GM23338 (cell line): ENCODE results near the gene CNTNAP2. TPM values are rescaled to one million over a fixed set of nuclear protein-coding genes. Genes with fewer than 3 reads are reported as not detected.

Source experiments
- ATAC-seq: fragments of 200-7000 bp; cut with Tn5 transposase; 3 replicates; pipeline ENCODE4 v1.9.1; 2020
- DNase-seq: peaks from one replicate; pipeline ENCODE4 v3.0.0-alpha.2; 2015; ENCODE audit warnings: low spot score
- H2AFZ ChIP-seq: fragments of 200-600 bp; sonication (generic); 2 replicates; pipeline ENCODE4 v1.8.0; 2016; ENCODE audit warnings: antibody characterized with exemption, mild to moderate bottlenecking, moderate library complexity
- H3F3A ChIP-seq: fragments of 200-600 bp; sonication (generic); replicated peaks from 2 replicates; pipeline ENCODE4 v1.8.0; 2017; ENCODE audit warnings: antibody characterized with exemption, mixed run types, low read depth
- H3K27ac ChIP-seq: fragments of 200-600 bp; sonication (generic); 2 replicates; pipeline ENCODE4 v1.6.1; 2016; ENCODE audit warnings: low read depth
- H3K27me3 ChIP-seq: fragments of 200-600 bp; sonication (generic); 2 replicates; pipeline ENCODE4 v1.8.0; 2016; ENCODE audit warnings: mild to moderate bottlenecking, mixed run types, moderate library complexity; ENCODE audit not compliant: insufficient read depth
- H3K36me3 ChIP-seq: fragments of 200-600 bp; sonication (generic); 2 replicates; pipeline ENCODE4 v1.8.0; 2016; ENCODE audit warnings: mild to moderate bottlenecking; ENCODE audit not compliant: insufficient read depth
- H3K4me1 ChIP-seq: fragments of 200-600 bp; sonication (generic); 2 replicates; pipeline ENCODE4 v1.8.0; 2016; ENCODE audit warnings: mild to moderate bottlenecking, moderate library complexity; ENCODE audit not compliant: insufficient read depth
- H3K4me2 ChIP-seq: fragments of 200-600 bp; sonication (generic); 2 replicates; pipeline ENCODE4 v1.7.1; 2017; ENCODE audit warnings: mixed run types
- H3K4me3 ChIP-seq: fragments of 200-600 bp; sonication (generic); 2 replicates; pipeline ENCODE4 v1.6.1; 2016; ENCODE audit warnings: mixed run types
- H3K79me2 ChIP-seq: fragments of 200-600 bp; sonication (generic); replicated peaks from 2 replicates; pipeline ENCODE4 v1.8.0; 2017; ENCODE audit warnings: mild to moderate bottlenecking; ENCODE audit not compliant: insufficient read depth
- H3K9me2 ChIP-seq: fragments of 200-600 bp; sonication (generic); 2 replicates; pipeline ENCODE4 v1.8.0; 2017; ENCODE audit not compliant: insufficient read depth
- H4K20me1 ChIP-seq: fragments of 200-600 bp; sonication (generic); replicated peaks from 2 replicates; pipeline ENCODE4 v1.8.0; 2017; ENCODE audit warnings: mild to moderate bottlenecking; ENCODE audit not compliant: insufficient read depth
- H3K27ac Mint-ChIP-seq: 2 replicates; pipeline ENCODE4 v1.8.0; 2020; ENCODE audit warnings: inconsistent platforms, mild to moderate bottlenecking, moderate library complexity, mixed read lengths
- H3K27me3 Mint-ChIP-seq: 3 replicates; pipeline ENCODE4 v1.8.0; 2022; ENCODE audit warnings: low read depth, mild to moderate bottlenecking, moderate library complexity, mixed read lengths, inconsistent platforms; ENCODE audit not compliant: insufficient read depth, poor library complexity
- H3K36me3 Mint-ChIP-seq: 3 replicates; pipeline ENCODE4 v1.8.0; 2021; ENCODE audit warnings: low read depth, mild to moderate bottlenecking, inconsistent platforms, moderate library complexity, mixed read lengths
- H3K4me1 Mint-ChIP-seq: 3 replicates; pipeline ENCODE4 v1.8.0; 2020; ENCODE audit warnings: mild to moderate bottlenecking, inconsistent platforms, mixed read lengths
- H3K4me3 Mint-ChIP-seq: 3 replicates; pipeline ENCODE4 v1.8.0; 2021; ENCODE audit warnings: moderate library complexity, mild to moderate bottlenecking, inconsistent platforms, mixed read lengths
- H3K9me3 Mint-ChIP-seq: 3 replicates; pipeline ENCODE4 v1.8.0; 2020; ENCODE audit warnings: moderate library complexity, mild to moderate bottlenecking, inconsistent platforms, mixed read lengths
- CREB1 ChIP-seq: fragments of 250-450 bp; sonication (Bioruptor Pico); IDR thresholded peaks from 2 replicates; pipeline ENCODE4 v1.5.0; 2020; ENCODE audit warnings: low read depth, mild to moderate bottlenecking, moderate library complexity
- EZH2 ChIP-seq: fragments of 200-600 bp; sonication (generic); IDR thresholded peaks from one replicate; pipeline ENCODE4 v1.8.0; 2017; ENCODE audit warnings: antibody characterized with exemption, mild to moderate bottlenecking, low read depth; ENCODE audit not compliant: unreplicated experiment
- NANOG ChIP-seq: IDR thresholded peaks from 2 replicates; pipeline ENCODE4 v1.6.1; 2016; ENCODE audit warnings: antibody characterized with exemption, borderline replicate concordance
- POLR2AphosphoS5 ChIP-seq: IDR thresholded peaks from 2 replicates; pipeline ENCODE4 v1.6.1; 2016; ENCODE audit warnings: antibody characterized with exemption, low read depth
- ZNF462 ChIP-seq: fragments of 250-450 bp; sonication (Bioruptor Pico); IDR thresholded peaks from 2 replicates; pipeline ENCODE4 v1.5.0; 2020; ENCODE audit warnings: mild to moderate bottlenecking, moderate library complexity
- polyA plus RNA-seq: library from polyadenylated mRNA; unstranded; fragments of >200 nt; fragmentation: Nextera tagmentation; extraction: Ambion mirVana; gene quantifications from 2 replicates; pipeline ENCODE4 v1.2.1, GENCODE V29; 2016
- total RNA-seq: library from RNA; depleted of rRNA; stranded (reverse); fragments of >200 nt; shearing (Covaris generic); gene quantifications from 2 replicates; pipeline ENCODE4 v1.2.3, GENCODE V29; 2014

Gene CNTNAP2
- total and polyA plus RNA-seq, 2 experiments from 2014 or later, result 38.2 to 61.3 TPM

- TF ChIP-seq ZNF462 (CRISPR knock-in tag) (no peak), CREB1 (CRISPR knock-in tag) (no peak), NANOG (no peak), POLR2AphosphoS5 (no peak)
Measured at GRCh38 chr7:147579148-147579547, 1462.5 kb downstream of the CNTNAP2 start (continued).

- ATAC-seq (peak; percentile 68), DNase-seq (no peak)
- Mint-ChIP-seq H3K4me1 (peaks cover 24% of the 10 kb centered on the region), H3K27me3 (no peaks in the 10 kb centered on the region), H3K4me3 (no peak overlapping the region), H3K36me3 (no peaks in the 10 kb centered on the region), H3K27ac (no peak overlapping the region), H3K9me3 (peaks cover 16% of the 10 kb centered on the region)
- H3K27me3 ChIP-seq, result no peaks in the 10 kb centered on the region
- H3K79me2 ChIP-seq, result no peaks in the 10 kb centered on the region
- no peaks in the 10 kb centered on the region for H3K9me2 ChIP-seq
- no peak for TF ChIP-seq EZH2
- 0 out of 2 replicates have a peak, but pooled peaks have one; percentile 26 for TF ChIP-seq ZNF462 (CRISPR knock-in tag)
- no peaks in the 10 kb centered on the region for H3K36me3 ChIP-seq
- H3K4me3 ChIP-seq, result no peak overlapping the region
- no peak overlapping the region for H2AFZ ChIP-seq
- H3F3A ChIP-seq, result 0 out of 2 replicates have a peak, but pooled peaks cover 4% of the 10 kb centered on the region
- no peak overlapping the region for H3K4me2 ChIP-seq
- peaks cover 11% of the 10 kb centered on the region for H3K4me1 ChIP-seq
- H4K20me1 ChIP-seq, result no peaks in the 10 kb centered on the region
- no peak overlapping the region for H3K27ac ChIP-seq
Measured at GRCh38 chr7:147584771-147585193, 1468.2 kb downstream of the CNTNAP2 start.
